GM12878 (cell line): ENCODE data around the gene SPEG. TPM values are rescaled to one million over a fixed set of nuclear protein-coding genes. Genes with fewer than 3 reads are reported as not detected.

Experiments
- ATAC-seq: fragments of 200-7000 bp; cut with Tn5 transposase; 3 replicates; pipeline ENCODE4 v1.9.1; 2020; ENCODE audit warnings: mild to moderate bottlenecking, moderate library complexity
- BruUV-seq: library from RNA; stranded (reverse); fragments of 400-500 nt; replicated peaks from 2 replicates; lab custom pipeline; 2021; lab: Mats Ljungman, UMichigan
- CTCF ChIA-PET: fragments of 300-600 bp; sonication (Branson Sonifier 250); formaldehyde crosslinking; extraction: SDS; loops from one replicate; lab custom pipeline; 2021; ENCODE audit warnings: inconsistent platforms; lab: Yijun Ruan, JAX
- POLR2A ChIA-PET: fragments of 350-600 bp; formaldehyde crosslinking; extraction: SDS; loops from one replicate; lab custom pipeline; 2021; ENCODE audit warnings: inconsistent platforms; lab: Charles Lee
- RAD21 ChIA-PET: fragments of 300-600 bp; sonication (Branson Sonifier 250); formaldehyde crosslinking; loops from one replicate; lab custom pipeline; 2023; ENCODE audit warnings: antibody characterized with exemption; ENCODE audit not compliant: unreplicated experiment; lab: Charles Lee
- SMC1A ChIA-PET: fragments of 300-600 bp; sonication (Branson Sonifier 250); formaldehyde crosslinking; loops from one replicate; lab custom pipeline; 2023; ENCODE audit not compliant: unreplicated experiment, uncharacterized antibody; lab: Charles Lee
- DNase-seq: peaks from one replicate; pipeline ENCODE4 v3.0.0-alpha.2; 2011; ENCODE audit warnings: low read depth, low spot score
- FAIRE-seq: peaks from 3 replicates; lab custom pipeline; 2011; peaks lifted over from hg19 to GRCh38; lab: Jason Lieb, UNC
- H2AFZ ChIP-seq: 2 replicates; pipeline ENCODE4 v1.6.0; 2011; ENCODE audit warnings: low read depth, low read length, control low read depth; ENCODE audit not compliant: control insufficient read depth
- H3K27ac ChIP-seq: 2 replicates; pipeline ENCODE4 v1.5.1; 2011; ENCODE audit warnings: control low read depth; ENCODE audit not compliant: control insufficient read depth, insufficient read depth
- H3K27me3 ChIP-seq, 2 experiments: replicated peaks in 1 of 2; 2 replicates each; pipeline versions ENCODE4 v1.6.0 to v1.6.1; 2011; ENCODE audit warnings: low read length in 1 of 2; ENCODE audit not compliant: control insufficient read depth in 2 of 2, insufficient read depth in 2 of 2
- H3K36me3 ChIP-seq, 2 experiments: 2 replicates each; pipeline ENCODE4 v1.5.1; 2011; ENCODE audit warnings: low read length in 1 of 2; ENCODE audit not compliant: control insufficient read depth in 2 of 2, insufficient read depth in 2 of 2
- H3K4me1 ChIP-seq: 2 replicates; pipeline ENCODE4 v1.6.1; 2011; ENCODE audit warnings: mild to moderate bottlenecking, low read length, moderate library complexity, mixed read lengths; ENCODE audit not compliant: control insufficient read depth, insufficient read depth
- H3K4me2 ChIP-seq: 2 replicates; pipeline ENCODE4 v1.6.0; 2011; ENCODE audit warnings: control low read depth; ENCODE audit not compliant: control insufficient read depth, insufficient read depth
- H3K4me3 ChIP-seq: fragments of 200-600 bp; sonication (generic); 2 replicates; pipeline ENCODE4 v1.5.1; 2016
- H3K79me2 ChIP-seq: 2 replicates; pipeline ENCODE4 v1.6.0; 2011; ENCODE audit warnings: low read length; ENCODE audit not compliant: control insufficient read depth, insufficient read depth
- H3K9ac ChIP-seq: 2 replicates; pipeline ENCODE4 v1.8.0; 2011; ENCODE audit warnings: low read length, control low read depth, mixed read lengths; ENCODE audit not compliant: control insufficient read depth, insufficient read depth
- H3K9me3 ChIP-seq: replicated peaks from 3 replicates; pipeline ENCODE4 v1.5.1; 2011; ENCODE audit warnings: mild to moderate bottlenecking, low read length; ENCODE audit not compliant: control insufficient read depth, insufficient read depth
- H4K20me1 ChIP-seq: 2 replicates; pipeline ENCODE4 v1.6.0; 2011; ENCODE audit not compliant: control insufficient read depth, insufficient read depth
- CEBPB ChIP-seq, 2 experiments: fragments of 150-350 bp in 1 of 2; IDR thresholded peaks; 2 replicates each; pipeline ENCODE4 v1.6.1; 2012 to 2014; ENCODE audit warnings: low read depth in 2 of 2, low read length in 2 of 2, borderline replicate concordance in 1 of 2, inconsistent platforms in 1 of 2
- CEBPZ ChIP-seq: fragments of 150-350 bp; IDR thresholded peaks from 2 replicates; pipeline ENCODE4 v1.6.1; 2016; ENCODE audit warnings: low read depth, low read length
- CTCF ChIP-seq, 3 experiments: IDR thresholded peaks in 2 of 3; conservative IDR thresholded peaks in 1 of 3; 2 replicates each; pipeline ENCODE4 v1.5.1; 2011; ENCODE audit warnings: low read depth in 3 of 3, low read length in 3 of 3, mild to moderate bottlenecking in 3 of 3, control low read depth in 2 of 3, moderate library complexity in 2 of 3, inconsistent platforms in 1 of 3, mixed read lengths in 1 of 3; ENCODE audit not compliant: control insufficient read depth in 2 of 3, insufficient read depth in 1 of 3; ENCODE audit errors: extremely low read depth in 1 of 3
- E4F1 ChIP-seq: fragments of 450-650 bp; IDR thresholded peaks from 2 replicates; pipeline ENCODE4 v1.6.1; 2018; ENCODE audit warnings: borderline replicate concordance, mild to moderate bottlenecking; ENCODE audit not compliant: partially characterized antibody
- EED ChIP-seq: sonication (generic); IDR thresholded peaks from 2 replicates; pipeline ENCODE4 v1.6.1; 2016; ENCODE audit warnings: antibody characterized with exemption, low read depth
- GATAD2B ChIP-seq: fragments of 450-650 bp; conservative IDR thresholded peaks from 2 replicates; pipeline ENCODE4 v1.6.1; 2017; ENCODE audit warnings: low read depth, mild to moderate bottlenecking, moderate library complexity
- POLR2A ChIP-seq: IDR thresholded peaks from 2 replicates; pipeline ENCODE4 v1.6.1; 2011; ENCODE audit warnings: low read depth, mild to moderate bottlenecking, low read length
- POU2F2 ChIP-seq: IDR thresholded peaks from 3 replicates; pipeline ENCODE4 v1.6.1; 2011; ENCODE audit warnings: low read depth, mild to moderate bottlenecking, low read length, borderline replicate concordance
- USF1 ChIP-seq: IDR thresholded peaks from 2 replicates; pipeline ENCODE4 v1.6.1; 2011; ENCODE audit warnings: borderline replicate concordance, low read depth, mild to moderate bottlenecking, moderate library complexity, mixed read lengths, low read length; ENCODE audit not compliant: insufficient read depth; ENCODE audit errors: extremely low read length
- ZNF384 ChIP-seq: IDR thresholded peaks from 2 replicates; pipeline ENCODE4 v1.6.1; 2012; ENCODE audit warnings: low read depth, mild to moderate bottlenecking, low read length, improper control_type of control experiment, borderline replicate concordance
- WGBS: methylation state at CpG from one replicate; pipeline ENCODE4 v1.1.6; 2016; ENCODE audit warnings: low lambda C conversion rate; ENCODE audit not compliant: insufficient replicate concordance, insufficient coverage; ENCODE audit errors: missing lambda C conversion rate; 5-methylcytosine and 5-hydroxymethylcytosine counted together
- in situ Hi-C: fragments of 300-500 bp; cut with MboI; formaldehyde crosslinking; loops from 9 replicates; pipeline ENCODE4 v1.14.3; 2018; ENCODE audit warnings: mixed read lengths
- intact Hi-C: fragments of 100-400 bp; cut with micrococcal nuclease; formaldehyde crosslinking; loops from one replicate; pipeline ENCODE4 v1.14.2; 2022; ENCODE audit not compliant: unreplicated experiment
- polyA plus RNA-seq, 11 experiments: library from polyadenylated mRNA; depleted of rRNA in 4 of 11; unstranded in 6 of 11; stranded (reverse) in 5 of 11; fragments of >200 nt; fragmentation: Nextera tagmentation in 4 of 11; fragmentation: Illumina TruSeq in 1 of 11; extraction: Ambion mirVana in 4 of 11; extraction: Trizol in 1 of 11; gene quantifications; 1 replicate in 1 of 11; 2 replicates in 10 of 11; pipeline versions ENCODE4 v1.2.1 to v1.2.3, GENCODE V29; 2011 to 2016; ENCODE audit warnings: inconsistent platforms in 2 of 11, missing spikeins in 2 of 11, low read depth in 1 of 11
- total RNA-seq, 4 experiments: library from RNA; depleted of rRNA in 3 of 4; stranded (reverse); fragments of >200 nt in 3 of 4; fragmentation: Illumina TruSeq in 1 of 4; extraction: Trizol in 1 of 4; gene quantifications; 2 replicates each; pipeline versions ENCODE4 v1.2.1 to v1.2.3, GENCODE V29; 2013 to 2021

Gene SPEG
- total and polyA plus RNA-seq, 10 of the 15 experiments (the other 5 are each of a cell fraction or from before 2014, with no cell fraction given): 0.03 to 0.28 TPM; not detected in 8

- Histone ChIP-seq H3K4me1 (no peaks in the 10 kb centered on the region), H3K9ac (no peak overlapping the region), H3K79me2 (no peaks in the 10 kb centered on the region), H2AFZ (no peak overlapping the region), H3K9me3 (no peaks in the 10 kb centered on the region), H3K27me3 (peaks cover 1 to 3% of the 10 kb centered on the region in 2 experiments; a peak in 3 of 4 replicates), H3K4me2 (no peak overlapping the region), H3K4me3 (no peak overlapping the region), H3K36me3 (peaks cover 0 to 7% of the 10 kb centered on the region in 2 experiments; a peak in 2 of 4 replicates), H4K20me1 (no peaks in the 10 kb centered on the region), H3K27ac (no peak overlapping the region)
- DNase-seq (no peak), FAIRE-seq (no peak), ATAC-seq (no peak)
- RAD21 ChIA-PET: no interaction called here
- TF ChIP-seq CEBPB (IDR thresholded peaks at IDR 0.05; ENCODE audit: borderline replicate concordance in 1 of 2, low read depth in 2 of 2, low read length in 2 of 2) (no peak), GATAD2B (no peak), POLR2A (no peak), ZNF384 (no peak), E4F1 (no peak), EED (no peak), USF1 (no peak), POU2F2 (no peak), CEBPZ (no peak), CTCF (IDR thresholded peaks at IDR 0.05 in 2 of 3, conservative IDR thresholded peaks at IDR 0.05 in 1 of 3; ENCODE audit: control insufficient read depth in 2 of 3, extremely low read depth in 1 of 3, insufficient read depth in 1 of 3, low read depth in 3 of 3, low read length in 3 of 3) (no peak)
- POLR2A ChIA-PET: no interaction called here
- intact Hi-C loops: no loop called here
- CTCF ChIA-PET: no interaction called here
- SMC1A ChIA-PET: no interaction called here
- WGBS: 84% methylated on average over 21 of the region's 23 CpGs
- no TSS peak for BruUV-seq
- in situ Hi-C loops: no loop called here
Observed at GRCh38 chr2:219506153-219506801, 71.6 kb downstream of the SPEG start.
